ENCODE measurements around the gene HEBP1. TPM values are rescaled to one million over a fixed set of nuclear protein-coding genes. Genes with fewer than 3 reads are reported as not detected.

The HEBP1 gene
- total RNA-seq, 1 experiment from 2014 or later, result 19.3 TPM

GRCh38 chr12:12938541-12938940 is 61.5 kb downstream of the HEBP1 start:
- CTCF ChIA-PET, result no interaction called here
- Histone ChIP-seq H3K27me3 (ENCODE audit: control insufficient read depth, insufficient read depth, low read length) (no peaks in the 10 kb centered on the region), H3K9me3 (ENCODE audit: control insufficient read depth, insufficient read depth, low read depth, low read length) (no peaks in the 10 kb centered on the region), H3K4me3 (ENCODE audit: low read depth in 2 of 2, low read length in 2 of 2) (no peak overlapping the region), H3K4me1 (ENCODE audit: control insufficient read depth, insufficient read depth, low read length) (no peaks in the 10 kb centered on the region), H3K36me3 (ENCODE audit: control insufficient read depth, insufficient read depth, low read length) (no peaks in the 10 kb centered on the region), H3K27ac (ENCODE audit: low read length) (no peak overlapping the region)
- TF ChIP-seq REST (IDR thresholded peaks at IDR 0.05; ENCODE audit: insufficient read depth in 1 of 2, low read depth in 2 of 2, low read length in 1 of 2), result no peak
- TF ChIP-seq POLR2AphosphoS5 (IDR thresholded peaks at IDR 0.05; ENCODE audit: low read depth, low read length), result no peak
- no peak for TF ChIP-seq SIN3A (IDR thresholded peaks at IDR 0.05; ENCODE audit: borderline replicate concordance, insufficient read depth, low read depth, low read length)
- no peak for TF ChIP-seq CTCF (IDR thresholded peaks at IDR 0.05)
- TF ChIP-seq TCF7L2 (IDR thresholded peaks at IDR 0.05; ENCODE audit: low read depth, low read length), result no peak
- intact Hi-C loops (cut with micrococcal nuclease; ENCODE audit: unreplicated experiment), result no loop called here
- in situ Hi-C loops (cut with HindIII; ENCODE audit: low pct_unique_long_range_greater_than_20kb, low sequenced_read_pairs), result no loop called here
- POLR2A ChIA-PET, result interaction anchor here (0.6 kb wide), 1 partner anchor 549 kb away, joined by 3 read pairs; no protein-coding TSS in a partner anchor
- no peak for ATAC-seq
- no TSS peak for BruUV-seq (replicated peaks)
- no peak for DNase-seq (ENCODE audit: low read depth, low spot score)

GRCh38 chr12:12936983-12937491 is 63.0 kb downstream of the HEBP1 start:
- H3K27ac ChIP-seq (ENCODE audit: low read length), result no peak overlapping the region
- POLR2A ChIA-PET, result no interaction called here
- DNase-seq (ENCODE audit: low read depth, low spot score) (no peak), ATAC-seq (no peak)
- H3K27me3 ChIP-seq (ENCODE audit: control insufficient read depth, insufficient read depth, low read length), result no peaks in the 10 kb centered on the region
- no peaks in the 10 kb centered on the region for H3K9me3 ChIP-seq (ENCODE audit: control insufficient read depth, insufficient read depth, low read depth, low read length)
- no peaks in the 10 kb centered on the region for H3K36me3 ChIP-seq (ENCODE audit: control insufficient read depth, insufficient read depth, low read length)
- in situ Hi-C loops (cut with HindIII; ENCODE audit: low pct_unique_long_range_greater_than_20kb, low sequenced_read_pairs) (no loop called here), intact Hi-C loops (cut with micrococcal nuclease; ENCODE audit: unreplicated experiment) (no loop called here)
- H3K4me3 ChIP-seq (ENCODE audit: low read depth in 2 of 2, low read length in 2 of 2), result no peak overlapping the region
- no peak for TF ChIP-seq CTCF (IDR thresholded peaks at IDR 0.05)
- no peak for TF ChIP-seq POLR2AphosphoS5 (IDR thresholded peaks at IDR 0.05; ENCODE audit: low read depth, low read length)
- TF ChIP-seq SIN3A (IDR thresholded peaks at IDR 0.05; ENCODE audit: borderline replicate concordance, insufficient read depth, low read depth, low read length), result no peak
- TF ChIP-seq REST (IDR thresholded peaks at IDR 0.05; ENCODE audit: insufficient read depth in 1 of 2, low read depth in 2 of 2, low read length in 1 of 2), result no peak
- no TSS peak for BruUV-seq (replicated peaks)
- CTCF ChIA-PET, result no interaction called here
- no peaks in the 10 kb centered on the region for H3K4me1 ChIP-seq (ENCODE audit: control insufficient read depth, insufficient read depth, low read length)
